Measurements from ENCODE around the gene NUMBL.

GRCh38 chr19:40704491-40705361 lies 14.3 kb upstream of the NUMBL start:
- TF ChIP-seq POLR2A (IDR thresholded peaks at IDR 0.05) (no peak), CTCF (IDR thresholded peaks at IDR 0.05) (no peak)
